ENCODE measurements around the gene CAPZA1.

CAPZA1 gene

GRCh38 chr1:112715264-112716053 lies 95.8 kb downstream of the CAPZA1 start, which contains the start of gene PPM1J:
TSS of gene PPM1J (minus strand) at chr1:112715332. CDS start at chr1:112715301, 31 bp downstream.
- peak within 1 kb of the TSS; percentile 75; the same call in 1 of the 2 replicates for H3K9ac ChIP-seq (ENCODE audit: low read depth, low read length)
- H3K36me3 ChIP-seq (ENCODE audit: insufficient read depth, low read length) = no peaks in the 10 kb centered on the region
- H3K9me3 ChIP-seq (ENCODE audit: control insufficient read depth, insufficient read depth, low read length) = no peaks in the 10 kb centered on the region
- H3K4me1 ChIP-seq (ENCODE audit: insufficient read depth, low read length) = peaks cover 31% of the 10 kb centered on the region

DNA sequence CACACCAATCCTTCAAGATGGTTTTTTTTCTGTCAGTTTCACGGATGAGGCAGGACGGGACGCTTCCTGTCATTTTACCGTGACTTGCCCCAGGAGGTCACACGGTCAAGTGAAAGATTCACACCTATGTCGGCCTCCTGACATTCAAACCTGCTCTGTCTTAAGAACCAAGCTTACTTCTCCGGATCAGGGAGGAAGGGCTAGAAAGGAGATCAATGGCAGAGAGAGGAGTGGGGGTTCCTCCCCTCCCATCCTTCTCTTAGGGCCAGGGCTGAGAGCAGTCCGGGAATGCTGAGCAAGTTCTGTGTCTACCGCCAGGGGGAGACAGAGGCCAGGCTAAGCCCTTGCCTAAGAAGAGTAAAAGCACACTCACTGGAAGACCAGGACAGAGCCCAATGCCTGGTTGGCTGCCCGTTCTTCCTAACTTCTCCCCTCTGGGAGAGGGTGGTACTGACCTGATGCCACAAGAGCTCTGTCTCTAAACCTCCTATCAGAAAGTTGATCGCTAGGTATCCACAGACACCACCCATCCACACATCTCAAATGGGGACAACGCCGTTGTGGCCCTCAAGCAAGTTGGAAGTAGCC lies 96.6 kb downstream of the CAPZA1 start:
- Histone ChIP-seq H3K36me3 (ENCODE audit: insufficient read depth, low read length) (no peaks in the 10 kb centered on the region), H3K4me1 (ENCODE audit: insufficient read depth, low read length) (peaks cover 28% of the 10 kb centered on the region), H3K9me3 (ENCODE audit: control insufficient read depth, insufficient read depth, low read length) (no peaks in the 10 kb centered on the region), H3K9ac (ENCODE audit: low read depth, low read length) (peak overlapping the region; percentile 47; the same call in 1 of the 2 replicates)

- no peaks in the 10 kb centered on the region for H3K9me3 ChIP-seq (ENCODE audit: control insufficient read depth, insufficient read depth, low read length)
- peaks cover 19% of the 10 kb centered on the region for H3K4me1 ChIP-seq (ENCODE audit: insufficient read depth, low read length)
- no peaks in the 10 kb centered on the region for H3K36me3 ChIP-seq (ENCODE audit: insufficient read depth, low read length)
- H3K9ac ChIP-seq (ENCODE audit: low read depth, low read length) = no peak overlapping the region
Observed at GRCh38 chr1:112717263-112717873, 97.7 kb downstream of the CAPZA1 start.

DNA sequence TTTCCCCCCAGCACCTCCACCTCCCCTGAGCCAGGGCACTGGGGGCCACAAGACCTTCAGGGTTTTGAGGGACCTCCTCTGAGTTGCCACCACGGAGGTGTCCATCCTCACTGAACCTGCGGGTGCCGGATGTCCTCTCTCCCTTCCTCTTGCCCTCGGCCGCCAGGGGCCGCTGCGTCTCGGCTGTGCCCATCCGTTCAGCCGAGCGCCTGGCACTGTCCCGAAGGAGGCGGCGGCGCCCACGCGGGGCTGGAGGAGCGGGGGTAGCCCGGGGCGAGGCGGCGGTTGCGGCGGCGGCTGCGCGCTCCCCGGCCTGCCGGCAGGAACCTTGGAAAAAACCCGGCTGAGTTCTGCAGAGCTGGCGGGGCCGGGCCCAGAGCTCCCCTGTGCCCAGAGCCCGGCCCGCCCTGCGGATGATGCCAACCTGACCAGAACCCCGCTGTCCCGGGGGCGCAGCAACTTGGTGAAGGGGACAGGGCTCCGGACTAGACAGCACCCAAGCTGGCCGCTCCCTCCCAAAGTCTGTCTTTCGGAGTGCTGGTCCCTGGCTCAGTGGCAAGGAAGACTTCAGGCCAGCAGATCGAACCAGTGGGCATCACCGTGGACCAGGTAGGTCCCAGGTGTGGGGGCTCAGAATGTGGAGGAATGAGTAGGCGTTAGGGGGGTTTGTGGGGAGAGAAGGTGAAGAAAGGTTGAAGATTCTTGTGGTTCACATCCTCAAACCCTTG lies 99.2 kb downstream of the CAPZA1 start:
- Histone ChIP-seq H3K36me3 (ENCODE audit: insufficient read depth, low read length) (no peaks in the 10 kb centered on the region), H3K9ac (ENCODE audit: low read depth, low read length) (no peak overlapping the region), H3K4me1 (ENCODE audit: insufficient read depth, low read length) (peaks cover 10% of the 10 kb centered on the region), H3K9me3 (ENCODE audit: control insufficient read depth, insufficient read depth, low read length) (no peaks in the 10 kb centered on the region)

GRCh38 chr1:112719706-112720105 lies 100.1 kb downstream of the CAPZA1 start:
- no peak overlapping the region for H3K9ac ChIP-seq (ENCODE audit: low read depth, low read length)
- peaks cover 9% of the 10 kb centered on the region for H3K4me1 ChIP-seq (ENCODE audit: insufficient read depth, low read length)
- no peaks in the 10 kb centered on the region for H3K36me3 ChIP-seq (ENCODE audit: insufficient read depth, low read length)

GRCh38 chr1:112720800-112721199 lies 101.2 kb downstream of the CAPZA1 start:
- Histone ChIP-seq H3K9me3 (ENCODE audit: control insufficient read depth, insufficient read depth, low read length) (no peaks in the 10 kb centered on the region), H3K4me1 (ENCODE audit: insufficient read depth, low read length) (peaks cover 9% of the 10 kb centered on the region), H3K9ac (ENCODE audit: low read depth, low read length) (no peak overlapping the region), H3K36me3 (ENCODE audit: insufficient read depth, low read length) (no peaks in the 10 kb centered on the region)

More at GRCh38 chr1:112719706-112720105, 100.1 kb downstream of the CAPZA1 start:
- H3K9me3 ChIP-seq (ENCODE audit: control insufficient read depth, insufficient read depth, low read length) = no peaks in the 10 kb centered on the region
